ENCODE data around the gene KAZN. TPM values are rescaled to one million over a fixed set of nuclear protein-coding genes. Genes with fewer than 3 reads are reported as not detected.

Gene KAZN
- total and polyA plus RNA-seq, 2 donors from 2014 or later = 17.4 to 60.8 TPM

DNA sequence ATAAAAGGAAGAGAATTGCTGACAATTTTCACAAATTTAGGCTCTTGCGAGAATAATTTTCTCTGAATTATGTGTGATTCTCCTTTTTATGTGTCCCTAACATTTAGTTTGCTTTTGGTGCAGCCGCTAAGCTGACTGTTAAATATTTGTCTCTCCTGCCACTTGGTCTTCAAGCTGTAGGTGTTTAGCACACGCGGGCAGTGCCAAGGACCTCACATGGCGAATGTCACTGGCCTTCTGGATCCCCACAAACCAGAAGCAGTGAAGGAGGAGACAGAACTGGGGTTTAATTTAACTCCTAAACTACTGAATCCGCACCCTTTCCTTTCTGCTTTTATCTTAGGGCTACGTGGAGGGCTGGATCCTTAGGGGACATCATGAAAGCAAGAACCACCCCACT is 120.0 kb downstream of the KAZN start:
- Histone ChIP-seq H3K27ac (ENCODE audit: low read depth in 2 of 2, low read length in 2 of 2) (no peak overlapping the region), H3K4me3 (ENCODE audit: low read length in 3 of 3) (no peak overlapping the region), H3K9me3 (ENCODE audit: control insufficient read depth in 2 of 3, insufficient read depth in 1 of 3, low read length in 3 of 3) (no peaks in the 10 kb centered on the region), H3K27me3 (ENCODE audit: control insufficient read depth, insufficient read depth, low read length) (peaks cover 1% of the 10 kb centered on the region), H3K9ac (ENCODE audit: low read length in 3 of 3) (no peak overlapping the region), H3K36me3 (ENCODE audit: control insufficient read depth in 2 of 3, insufficient read depth in 3 of 3, low read length in 3 of 3) (no peaks in the 10 kb centered on the region), H3K4me1 (ENCODE audit: control insufficient read depth in 2 of 3, insufficient read depth in 2 of 3, low read depth in 1 of 3, low read length in 3 of 3) (no peaks in the 10 kb centered on the region)
- TF ChIP-seq, protein P1, sequence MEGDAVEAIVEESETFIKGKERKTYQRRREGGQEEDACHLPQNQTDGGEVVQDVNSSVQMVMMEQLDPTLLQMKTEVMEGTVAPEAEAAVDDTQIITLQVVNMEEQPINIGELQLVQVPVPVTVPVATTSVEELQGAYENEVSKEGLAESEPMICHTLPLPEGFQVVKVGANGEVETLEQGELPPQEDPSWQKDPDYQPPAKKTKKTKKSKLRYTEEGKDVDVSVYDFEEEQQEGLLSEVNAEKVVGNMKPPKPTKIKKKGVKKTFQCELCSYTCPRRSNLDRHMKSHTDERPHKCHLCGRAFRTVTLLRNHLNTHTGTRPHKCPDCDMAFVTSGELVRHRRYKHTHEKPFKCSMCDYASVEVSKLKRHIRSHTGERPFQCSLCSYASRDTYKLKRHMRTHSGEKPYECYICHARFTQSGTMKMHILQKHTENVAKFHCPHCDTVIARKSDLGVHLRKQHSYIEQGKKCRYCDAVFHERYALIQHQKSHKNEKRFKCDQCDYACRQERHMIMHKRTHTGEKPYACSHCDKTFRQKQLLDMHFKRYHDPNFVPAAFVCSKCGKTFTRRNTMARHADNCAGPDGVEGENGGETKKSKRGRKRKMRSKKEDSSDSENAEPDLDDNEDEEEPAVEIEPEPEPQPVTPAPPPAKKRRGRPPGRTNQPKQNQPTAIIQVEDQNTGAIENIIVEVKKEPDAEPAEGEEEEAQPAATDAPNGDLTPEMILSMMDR (IDR thresholded peaks at IDR 0.05; ENCODE audit: borderline replicate concordance, extremely low read depth, insufficient read depth) = no peak
- intact Hi-C loops (cut with DNase I) = no loop called here
- DNase-seq = no peak
- FAIRE-seq = no peak

DNA sequence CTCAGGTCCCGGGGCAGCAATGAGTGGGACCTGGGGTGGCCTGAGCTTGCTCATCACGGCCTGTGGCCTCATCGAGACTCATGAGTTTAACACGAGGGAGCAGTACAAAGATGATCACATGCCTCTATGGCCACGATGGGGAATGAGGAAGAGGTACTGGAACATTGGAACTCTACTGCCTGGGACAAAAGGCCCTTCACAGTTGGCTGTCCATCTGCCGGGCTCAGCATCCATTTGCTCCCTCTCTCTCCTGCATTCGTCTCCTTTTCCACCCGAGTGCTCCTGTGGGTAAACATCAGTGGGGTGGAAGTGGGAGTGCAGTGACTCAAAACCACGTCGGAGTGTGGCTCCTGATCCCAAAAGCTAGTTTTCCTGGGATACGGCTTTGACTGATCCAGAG is 124.9 kb downstream of the KAZN start:
- DNase-seq (peak in 1 of 5 donors; percentile 10), FAIRE-seq (no peak)
- TF ChIP-seq, protein P1 (IDR thresholded peaks at IDR 0.05; ENCODE audit: borderline replicate concordance, extremely low read depth, insufficient read depth) = no peak
- H3K9ac ChIP-seq (ENCODE audit: low read length in 3 of 3) = no peak overlapping the region
- no peak overlapping the region for H3K4me3 ChIP-seq (ENCODE audit: low read length in 3 of 3)
- no peak overlapping the region for H3K27ac ChIP-seq (ENCODE audit: low read depth in 2 of 2, low read length in 2 of 2)
- no peaks in the 10 kb centered on the region for H3K4me1 ChIP-seq (ENCODE audit: control insufficient read depth in 2 of 3, insufficient read depth in 2 of 3, low read depth in 1 of 3, low read length in 3 of 3)
- no peaks in the 10 kb centered on the region for H3K36me3 ChIP-seq (ENCODE audit: control insufficient read depth in 2 of 3, insufficient read depth in 3 of 3, low read length in 3 of 3)
- H3K27me3 ChIP-seq (ENCODE audit: control insufficient read depth, insufficient read depth, low read length) = peaks cover 2% of the 10 kb centered on the region
- no peaks in the 10 kb centered on the region for H3K9me3 ChIP-seq (ENCODE audit: control insufficient read depth in 2 of 3, insufficient read depth in 1 of 3, low read length in 3 of 3)
- intact Hi-C loops (cut with DNase I) = no loop called here

DNA sequence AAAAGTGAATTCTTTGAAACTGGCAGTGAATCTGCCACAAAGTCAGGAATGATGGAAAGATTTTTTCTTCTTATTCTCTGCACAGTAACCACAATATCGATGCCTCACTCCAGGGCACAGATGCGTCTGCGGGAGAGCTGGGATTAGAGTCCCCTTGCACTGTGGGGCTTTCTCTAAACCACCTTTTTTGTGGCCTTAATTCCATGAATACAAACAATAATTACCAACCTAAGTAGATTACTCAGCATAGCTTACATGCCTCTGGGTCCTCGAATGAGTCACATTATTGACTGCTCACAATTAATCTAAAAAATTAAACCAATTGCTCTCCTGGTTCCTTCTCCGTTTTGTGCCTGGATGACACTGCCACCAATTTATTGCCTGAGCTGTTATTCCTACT is 125.8 kb downstream of the KAZN start:
- no peaks in the 10 kb centered on the region for H3K36me3 ChIP-seq (ENCODE audit: control insufficient read depth in 2 of 3, insufficient read depth in 3 of 3, low read length in 3 of 3)
- TF ChIP-seq, protein P1 (IDR thresholded peaks at IDR 0.05; ENCODE audit: borderline replicate concordance, extremely low read depth, insufficient read depth) = no peak
- peaks cover 2% of the 10 kb centered on the region for H3K27me3 ChIP-seq (ENCODE audit: control insufficient read depth, insufficient read depth, low read length)
- no peak overlapping the region for H3K4me3 ChIP-seq (ENCODE audit: low read length in 3 of 3)
- DNase-seq (no peak), FAIRE-seq (no peak)
- H3K9ac ChIP-seq (ENCODE audit: low read length in 3 of 3) = no peak overlapping the region
- no peaks in the 10 kb centered on the region for H3K9me3 ChIP-seq (ENCODE audit: control insufficient read depth in 2 of 3, insufficient read depth in 1 of 3, low read length in 3 of 3)
- no peaks in the 10 kb centered on the region for H3K4me1 ChIP-seq (ENCODE audit: control insufficient read depth in 2 of 3, insufficient read depth in 2 of 3, low read depth in 1 of 3, low read length in 3 of 3)
- no peak overlapping the region for H3K27ac ChIP-seq (ENCODE audit: low read depth in 2 of 2, low read length in 2 of 2)
- intact Hi-C loops (cut with DNase I) = no loop called here

DNA sequence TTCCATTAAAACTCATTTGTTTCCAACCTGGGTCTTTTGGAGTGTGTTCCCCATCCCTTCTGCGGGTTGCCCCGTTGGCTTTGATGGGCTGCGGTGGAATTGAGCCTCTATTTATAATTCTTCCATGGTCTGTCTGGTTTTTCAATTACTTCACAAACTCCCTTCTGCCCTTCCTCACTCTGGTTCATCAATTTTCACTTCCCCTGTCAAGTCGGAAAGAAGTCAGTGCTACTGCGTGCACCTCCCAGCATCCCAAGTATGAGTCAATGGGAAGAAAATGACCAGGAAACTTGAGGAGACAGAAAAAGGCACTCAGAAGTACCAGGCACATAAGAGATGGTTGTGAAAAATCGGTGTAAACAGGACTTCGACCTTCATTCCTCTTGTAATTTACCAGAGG is 126.2 kb downstream of the KAZN start:
- Histone ChIP-seq H3K4me1 (ENCODE audit: control insufficient read depth in 2 of 3, insufficient read depth in 2 of 3, low read depth in 1 of 3, low read length in 3 of 3) (no peaks in the 10 kb centered on the region), H3K27me3 (ENCODE audit: control insufficient read depth, insufficient read depth, low read length) (peaks cover 2% of the 10 kb centered on the region), H3K4me3 (ENCODE audit: low read length in 3 of 3) (no peak overlapping the region), H3K27ac (ENCODE audit: low read depth in 2 of 2, low read length in 2 of 2) (no peak overlapping the region), H3K36me3 (ENCODE audit: control insufficient read depth in 2 of 3, insufficient read depth in 3 of 3, low read length in 3 of 3) (no peaks in the 10 kb centered on the region), H3K9me3 (ENCODE audit: control insufficient read depth in 2 of 3, insufficient read depth in 1 of 3, low read length in 3 of 3) (no peaks in the 10 kb centered on the region), H3K9ac (ENCODE audit: low read length in 3 of 3) (no peak overlapping the region)
- TF ChIP-seq, protein P1 (IDR thresholded peaks at IDR 0.05; ENCODE audit: borderline replicate concordance, extremely low read depth, insufficient read depth) = no peak
- FAIRE-seq (no peak), DNase-seq (peak in 3 of 5 donors; percentile 28 to 67 (median 64))
- intact Hi-C loops (cut with DNase I) = no loop called here

Measured in kidney (tissue), 14 donors.